ENCODE measurements around the gene SSC4D. TPM values are rescaled to one million over a fixed set of nuclear protein-coding genes. Genes with fewer than 3 reads are reported as not detected.
A peak's percentile ranks its signal among the peaks of the same experiment; 100 is the strongest.

The SSC4D gene
- total and polyA plus RNA-seq, 9 of the 15 experiments (the other 6 are each of a cell fraction or from before 2014, with no cell fraction given), result 0.06 to 1.1 (median 0.85) TPM; not detected in 1

GRCh38 chr7:76430211-76430610 lies 20.7 kb upstream of the SSC4D start:
- Histone ChIP-seq H3K27me3 (ENCODE audit: control insufficient read depth in 2 of 2, insufficient read depth in 2 of 2, low read length in 2 of 2) (peaks cover 0 to under 1% of the 10 kb centered on the region in 2 experiments; a peak in 2 of 5 replicates), H3K27ac (ENCODE audit: extremely low read depth, low read depth, low read length) (no peak overlapping the region), H3K4me1 (replicated peaks in 1 of 2; ENCODE audit: control insufficient read depth in 2 of 2, insufficient read depth in 2 of 2, low read length in 2 of 2) (peaks cover 4 to 10% of the 10 kb centered on the region in 2 experiments; a peak in 4 of 5 replicates), H3K9me3 (replicated peaks; ENCODE audit: control insufficient read depth, insufficient read depth, low read depth, low read length) (no peaks in the 10 kb centered on the region), H4K20me1 (replicated peaks; ENCODE audit: control insufficient read depth, insufficient read depth, low read length) (no peaks in the 10 kb centered on the region), H3K9me1 (ENCODE audit: control insufficient read depth, insufficient read depth, low read length) (no peaks in the 10 kb centered on the region), H3K9ac (ENCODE audit: insufficient read depth in 1 of 2, low read depth in 2 of 2, low read length in 2 of 2) (no peak overlapping the region), H2AFZ (ENCODE audit: low read depth, low read length) (no peak overlapping the region), H3K36me3 (ENCODE audit: control insufficient read depth, insufficient read depth, low read length) (no peaks in the 10 kb centered on the region), H3K4me3 (no peak overlapping the region), H3K79me2 (ENCODE audit: control insufficient read depth, insufficient read depth, low read length) (no peaks in the 10 kb centered on the region), H3K4me2 (ENCODE audit: insufficient read depth, low read length) (no peak overlapping the region)
- CTCF ChIA-PET (ENCODE audit: low intra/inter-chr PET ratio), result no interaction called here
- POLR2A ChIA-PET, result no interaction called here
- BruUV-seq (replicated peaks), result no TSS peak
- DNase-seq (ENCODE audit: extremely low read depth in 1 of 4, low spot score in 3 of 4), result peak in 1 of 4 experiments; percentile 2
- intact Hi-C loops (cut with micrococcal nuclease), result no loop called here
- no peak for ATAC-seq
- WGBS (ENCODE audit: insufficient coverage, low coverage, missing lambda C conversion rate), result 57% methylated on average over 9 of the region's 9 CpGs
- in situ Hi-C loops (cut with MboI), result loop anchor here (5.0 to 10.0 kb wide), 2 partner anchors 75 to 182 kb away; no protein-coding TSS in a partner anchor
- no peak for TF ChIP-seq MBD2 (IDR thresholded peaks at IDR 0.05; ENCODE audit: borderline replicate concordance, low read depth)
- TF ChIP-seq ZNF592 (IDR thresholded peaks at IDR 0.05), result no peak
- no peak for TF ChIP-seq MYC (IDR thresholded peaks at IDR 0.05; ENCODE audit: low read depth, low read length)
- TF ChIP-seq MYC (CRISPR knock-in tag; IDR thresholded peaks at IDR 0.05; ENCODE audit: borderline replicate concordance, low read depth), result no peak
- FAIRE-seq, result no peak

Measured in K562 (cell line).